PC-9 (cell line): ENCODE data around the gene INPP5A. TPM values are rescaled to one million over a fixed set of nuclear protein-coding genes. Genes with fewer than 3 reads are reported as not detected.

Source experiments
- BruUV-seq: library from RNA; stranded (reverse); fragments of 400-500 nt; replicated peaks from 2 replicates; lab custom pipeline; 2021; lab: Mats Ljungman, UMichigan
- CTCF ChIA-PET: fragments of 300-600 bp; sonication (Branson Sonifier 250); formaldehyde crosslinking; loops from one replicate; lab custom pipeline; 2022; ENCODE audit warnings: antibody characterized with exemption; lab: Charles Lee
- POLR2A ChIA-PET: fragments of 300-600 bp; sonication (Branson Sonifier 250); formaldehyde crosslinking; loops from one replicate; lab custom pipeline; 2022; ENCODE audit warnings: antibody characterized with exemption; ENCODE audit not compliant: unreplicated experiment; lab: Charles Lee
- DNase-seq, 2 experiments: peaks; one replicate each; pipeline versions ENCODE4 v3.0.0 to v3.0.0-alpha.2; 2015 to 2022; ENCODE audit warnings: mixed read lengths in 1 of 2
- H2AFZ ChIP-seq: fragments of 200-600 bp; sonication (generic); 2 replicates; pipeline ENCODE4 v1.8.1; 2017; ENCODE audit warnings: antibody characterized with exemption
- H3F3A ChIP-seq: fragments of 200-600 bp; sonication (generic); 2 replicates; pipeline ENCODE4 v1.8.1; 2017; ENCODE audit warnings: antibody characterized with exemption, mild to moderate bottlenecking, low read depth; ENCODE audit not compliant: insufficient read depth
- H3K27ac ChIP-seq: fragments of 200-600 bp; sonication (generic); 2 replicates; pipeline ENCODE4 v1.6.1; 2016; ENCODE audit warnings: mixed run types
- H3K27me3 ChIP-seq: fragments of 200-600 bp; sonication (generic); 2 replicates; pipeline ENCODE4 v1.6.1; 2016; ENCODE audit warnings: low read depth, mixed run types; ENCODE audit not compliant: insufficient read depth
- H3K36me3 ChIP-seq: fragments of 200-600 bp; sonication (generic); 2 replicates; pipeline ENCODE4 v1.6.1; 2016; ENCODE audit warnings: low read depth, mixed run types
- H3K4me1 ChIP-seq: fragments of 200-600 bp; sonication (generic); replicated peaks from 2 replicates; pipeline ENCODE4 v1.6.1; 2016; ENCODE audit warnings: mixed run types; ENCODE audit not compliant: insufficient read depth
- H3K4me2 ChIP-seq: fragments of 200-600 bp; sonication (generic); 2 replicates; pipeline ENCODE4 v1.6.1; 2017; ENCODE audit warnings: mixed run types
- H3K4me3 ChIP-seq: fragments of 200-600 bp; sonication (generic); 2 replicates; pipeline ENCODE4 v1.6.1; 2016; ENCODE audit warnings: mixed run types
- H3K79me2 ChIP-seq: fragments of 200-600 bp; sonication (generic); 2 replicates; pipeline ENCODE4 v1.6.1; 2017; ENCODE audit warnings: low read depth, mixed run types
- H3K9me2 ChIP-seq: fragments of 200-600 bp; sonication (generic); 2 replicates; pipeline ENCODE4 v1.8.1; 2017; ENCODE audit warnings: mild to moderate bottlenecking; ENCODE audit not compliant: insufficient read depth
- H3K9me3 ChIP-seq: fragments of 200-600 bp; sonication (generic); 2 replicates; pipeline ENCODE4 v1.8.1; 2016; ENCODE audit warnings: low read depth; ENCODE audit not compliant: insufficient read depth
- H4K20me1 ChIP-seq: fragments of 200-600 bp; sonication (generic); 2 replicates; pipeline ENCODE4 v1.8.1; 2017; ENCODE audit not compliant: insufficient read depth
- CTCF ChIP-seq: fragments of 200-600 bp; sonication (generic); conservative IDR thresholded peaks from 2 replicates; pipeline ENCODE4 v1.6.1; 2017; ENCODE audit warnings: mixed run types, antibody characterized with exemption, mild to moderate bottlenecking, moderate library complexity
- EZH2 ChIP-seq: fragments of 200-600 bp; sonication (generic); IDR thresholded peaks from 2 replicates; pipeline ENCODE4 v1.8.0; 2017; ENCODE audit warnings: antibody characterized with exemption, low read depth
- intact Hi-C: fragments of 100-400 bp; cut with micrococcal nuclease; formaldehyde crosslinking; loops from one replicate; pipeline ENCODE4 v1.10.0; 2022; ENCODE audit not compliant: unreplicated experiment
- total RNA-seq: library from RNA; stranded (reverse); gene quantifications from 2 replicates; pipeline ENCODE4 v1.2.3, GENCODE V29; 2021

The INPP5A gene
- total RNA-seq, 1 experiment from 2014 or later = 18.4 TPM

GRCh38 chr10:132674311-132674710 is 136.7 kb downstream of the INPP5A start:
- Histone ChIP-seq H3F3A (no peaks in the 10 kb centered on the region), H3K9me3 (no peaks in the 10 kb centered on the region), H3K4me1 (no peaks in the 10 kb centered on the region), H3K27ac (no peak overlapping the region), H3K36me3 (no peaks in the 10 kb centered on the region), H2AFZ (no peak overlapping the region), H3K4me2 (no peak overlapping the region), H3K4me3 (no peak overlapping the region), H3K79me2 (no peaks in the 10 kb centered on the region), H3K9me2 (no peaks in the 10 kb centered on the region), H4K20me1 (no peaks in the 10 kb centered on the region), H3K27me3 (no peaks in the 10 kb centered on the region)
- CTCF ChIA-PET = no interaction called here
- TF ChIP-seq CTCF = no peak
- TF ChIP-seq EZH2 = no peak
- POLR2A ChIA-PET = no interaction called here
- no peak for DNase-seq
- intact Hi-C loops = no loop called here
- BruUV-seq = no TSS peak

GRCh38 chr10:132675031-132675740 is 137.6 kb downstream of the INPP5A start:
- Histone ChIP-seq H2AFZ (no peak overlapping the region), H3K4me3 (no peak overlapping the region), H3K79me2 (no peaks in the 10 kb centered on the region), H3F3A (no peaks in the 10 kb centered on the region), H3K9me3 (no peaks in the 10 kb centered on the region), H3K4me1 (no peaks in the 10 kb centered on the region), H4K20me1 (no peaks in the 10 kb centered on the region), H3K4me2 (no peak overlapping the region), H3K27ac (no peak overlapping the region), H3K9me2 (no peaks in the 10 kb centered on the region), H3K36me3 (no peaks in the 10 kb centered on the region), H3K27me3 (no peaks in the 10 kb centered on the region)
- no peak for DNase-seq
- CTCF ChIA-PET = no interaction called here
- POLR2A ChIA-PET = no interaction called here
- TF ChIP-seq EZH2 (no peak), CTCF (no peak)
- intact Hi-C loops = no loop called here
- no TSS peak for BruUV-seq

GRCh38 chr10:132676193-132676891 is 138.8 kb downstream of the INPP5A start:
- ChIA-PET CTCF (no interaction called here), POLR2A (no interaction called here)
- H3K4me1 ChIP-seq = no peaks in the 10 kb centered on the region
- intact Hi-C loops = no loop called here
- no peaks in the 10 kb centered on the region for H3F3A ChIP-seq
- H2AFZ ChIP-seq = no peak overlapping the region
- H3K9me2 ChIP-seq = no peaks in the 10 kb centered on the region
- BruUV-seq = no TSS peak
- no peaks in the 10 kb centered on the region for H3K79me2 ChIP-seq
- no peak overlapping the region for H3K27ac ChIP-seq
- H3K36me3 ChIP-seq = no peaks in the 10 kb centered on the region
- no peaks in the 10 kb centered on the region for H3K27me3 ChIP-seq
- TF ChIP-seq CTCF = no peak
- TF ChIP-seq EZH2 = no peak
- no peaks in the 10 kb centered on the region for H3K9me3 ChIP-seq
- H4K20me1 ChIP-seq = no peaks in the 10 kb centered on the region
- no peak overlapping the region for H3K4me3 ChIP-seq
- no peak for DNase-seq
- H3K4me2 ChIP-seq = no peak overlapping the region
